Measurements from ENCODE around the gene CLK2.
A peak's percentile ranks its signal among the peaks of the same experiment; 100 is the strongest.

- TF ChIP-seq PTBP1 (IDR thresholded peaks at IDR 0.05; ENCODE audit: low read depth, low read length), result no peak
- peak; percentile 51 for TF ChIP-seq ZFX (CRISPR knock-in tag; IDR thresholded peaks at IDR 0.05)
- no peak for TF ChIP-seq JUNB (CRISPR knock-in tag; conservative IDR thresholded peaks at IDR 0.05)
- TF ChIP-seq GTF2F1 (IDR thresholded peaks at IDR 0.05; ENCODE audit: low read depth, low read length), result no peak
- TF ChIP-seq GATAD2B (IDR thresholded peaks at IDR 0.05; ENCODE audit: borderline replicate concordance), result no peak
- no peak for TF ChIP-seq MAFF (IDR thresholded peaks at IDR 0.05; ENCODE audit: low read length)
- TF ChIP-seq TGIF2 (CRISPR knock-in tag; IDR thresholded peaks at IDR 0.05), result no peak
- no peak for TF ChIP-seq ZNF589 (CRISPR knock-in tag; IDR thresholded peaks at IDR 0.05; ENCODE audit: low read depth)
- TF ChIP-seq SETDB1 (IDR thresholded peaks at IDR 0.05; ENCODE audit: low read length), result no peak
Observed at GRCh38 chr1:155250633-155251449, 22.5 kb downstream of the CLK2 start.
